Measurements from ENCODE around the gene ERC2. TPM values are rescaled to one million over a fixed set of nuclear protein-coding genes. Genes with fewer than 3 reads are reported as not detected.

The ERC2 gene
- total and polyA plus RNA-seq, 2 of the 8 experiments (the other 6 are each of a cell fraction or from before 2014, with no cell fraction given), result 16.4 to 22.8 TPM

DNA sequence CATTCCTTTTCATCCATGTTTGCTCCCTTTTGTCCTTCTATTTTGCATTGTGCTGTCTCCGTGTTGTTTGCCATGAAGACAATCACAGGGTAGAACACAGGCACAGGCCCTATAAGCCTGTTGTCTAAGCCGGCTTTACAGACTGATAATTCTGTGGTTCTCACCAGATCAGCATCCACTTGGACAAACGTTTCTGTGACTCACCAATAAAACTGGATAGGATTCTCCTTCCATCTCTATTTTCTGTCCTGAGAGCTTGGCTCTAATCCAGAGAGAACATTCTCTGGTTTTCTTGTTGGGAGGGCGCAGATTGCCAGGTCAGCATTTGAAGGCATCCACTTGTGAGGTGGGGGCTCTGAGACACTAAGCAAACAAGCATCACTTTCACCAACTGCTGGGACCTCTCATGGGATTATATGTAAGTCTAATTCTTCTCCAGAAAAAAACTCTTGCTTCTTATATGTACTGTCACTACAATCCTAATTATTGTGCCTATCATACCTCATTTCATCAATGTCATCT lies 101.6 kb downstream of the ERC2 start (continued):
- TF ChIP-seq RAD21 (IDR thresholded peaks at IDR 0.05 in 1 of 2, conservative IDR thresholded peaks at IDR 0.05 in 1 of 2; ENCODE audit: low read depth in 2 of 2, low read length in 2 of 2), result no peak
- no peak for TF ChIP-seq TCF12 (IDR thresholded peaks at IDR 0.05; ENCODE audit: low read depth, low read length)
- no peak for TF ChIP-seq GABPA (IDR thresholded peaks at IDR 0.05; ENCODE audit: borderline replicate concordance, insufficient read depth, low read length)
- no peak for TF ChIP-seq CHD2 (IDR thresholded peaks at IDR 0.05; ENCODE audit: low read length)
- no peak for TF ChIP-seq GTF2F1 (IDR thresholded peaks at IDR 0.05; ENCODE audit: borderline replicate concordance, low read depth, low read length)
- TF ChIP-seq CEBPB (IDR thresholded peaks at IDR 0.05; ENCODE audit: low read depth, low read length), result no peak
- no peak for TF ChIP-seq SP1 (IDR thresholded peaks at IDR 0.05; ENCODE audit: low read depth, low read length)
- TF ChIP-seq BACH1 (IDR thresholded peaks at IDR 0.05; ENCODE audit: low read length), result no peak
- no peak for TF ChIP-seq SUZ12 (IDR thresholded peaks at IDR 0.05; ENCODE audit: low read length)
- TF ChIP-seq EP300 (IDR thresholded peaks at IDR 0.05; ENCODE audit: borderline replicate concordance in 1 of 2, low read depth in 2 of 2, low read length in 2 of 2), result no peak

Data from H1 (cell line).